Stimulated activated CD4-positive, alpha-beta T cell treated with anti-CD3 and anti-CD28 coated beads, TNF-alpha, amount 100 ng/mL, for 4 hours (primary cell): ENCODE results near the gene ABR.
A peak's percentile ranks its signal among the peaks of the same experiment; 100 is the strongest.
"Not testable (repeated sequence)": the region's sequence is repeated elsewhere in the genome, so short reads cannot be mapped to it uniquely, and the experiment has no call there.

Experiments
- DNase-seq, 3 experiments: peaks; one replicate each; pipeline ENCODE4 v3.0.0-alpha.2; 2020; ENCODE audit warnings: low read depth in 3 of 3

Gene ABR

GRCh38 chr17:1147664-1148063 lies 32.1 kb downstream of the ABR start:
- DNase-seq: no peak

GRCh38 chr17:1146561-1147265 lies 33.1 kb downstream of the ABR start:
- no peak for DNase-seq

GRCh38 chr17:1145311-1145986 lies 34.3 kb downstream of the ABR start:
- DNase-seq: no peak

DNA sequence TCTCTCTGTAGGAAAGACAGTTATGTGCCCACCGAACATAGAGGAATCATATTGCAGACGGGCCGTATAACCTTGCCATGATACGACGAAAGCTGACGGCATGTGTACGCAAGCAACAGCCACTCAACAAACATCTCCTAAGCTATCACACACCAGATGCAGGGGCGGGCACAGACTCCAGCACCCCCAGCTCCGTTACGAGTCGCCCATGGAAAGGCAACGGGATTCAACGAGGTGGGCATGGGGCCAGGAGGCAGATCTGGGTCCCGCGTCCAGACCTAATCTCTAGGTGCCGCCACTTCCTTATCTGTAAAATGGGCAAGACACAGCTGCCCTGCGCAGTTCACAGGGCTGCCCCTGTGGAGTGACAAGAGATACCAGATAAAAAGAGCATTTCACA lies 35.6 kb downstream of the ABR start:
- DNase-seq: no peak

GRCh38 chr17:1143573-1143972 lies 36.2 kb downstream of the ABR start:
- no peak for DNase-seq

DNA sequence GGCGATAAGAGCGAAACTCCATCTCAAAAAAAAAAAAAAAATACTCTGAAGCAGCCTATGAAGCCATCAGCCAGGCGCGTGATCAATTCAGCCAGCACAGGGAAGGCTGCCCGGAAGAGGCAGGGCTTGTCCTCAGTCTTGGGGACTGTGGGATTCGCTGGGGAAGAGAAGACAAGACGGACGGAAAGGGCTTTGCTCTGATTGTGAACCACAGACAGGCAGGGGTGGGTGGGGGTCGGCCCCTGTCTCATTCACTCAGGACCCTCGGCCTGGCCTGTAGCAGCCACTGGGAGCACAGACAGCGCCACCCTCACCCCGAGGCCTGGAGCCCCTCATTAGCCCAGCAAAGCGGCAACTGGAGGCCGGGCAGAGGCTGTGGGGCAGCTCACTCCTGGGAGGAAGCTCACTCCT lies 37.2 kb downstream of the ABR start:
- no peak for DNase-seq

DNA sequence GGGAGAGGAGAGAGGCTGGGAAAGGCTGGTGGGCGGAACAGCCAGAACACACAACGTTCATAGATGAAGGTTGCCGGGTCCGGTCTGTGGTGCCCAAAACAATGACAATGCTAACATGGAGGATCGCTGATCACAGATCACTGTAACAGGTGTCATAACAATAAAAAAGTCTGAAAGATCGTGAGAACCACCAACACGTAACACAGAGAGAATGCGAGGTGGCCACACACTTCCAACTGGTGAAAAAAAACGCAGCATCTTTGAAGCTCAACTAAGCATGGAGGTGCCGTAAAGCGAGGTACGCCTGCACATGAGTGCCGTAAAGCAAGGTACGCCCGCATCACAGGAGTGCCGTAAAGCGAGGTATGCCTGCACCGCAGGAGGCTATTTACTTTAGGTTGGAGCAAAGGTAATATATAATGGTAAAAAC lies 42.3 kb downstream of the ABR start:
- DNase-seq: no peak

DNA sequence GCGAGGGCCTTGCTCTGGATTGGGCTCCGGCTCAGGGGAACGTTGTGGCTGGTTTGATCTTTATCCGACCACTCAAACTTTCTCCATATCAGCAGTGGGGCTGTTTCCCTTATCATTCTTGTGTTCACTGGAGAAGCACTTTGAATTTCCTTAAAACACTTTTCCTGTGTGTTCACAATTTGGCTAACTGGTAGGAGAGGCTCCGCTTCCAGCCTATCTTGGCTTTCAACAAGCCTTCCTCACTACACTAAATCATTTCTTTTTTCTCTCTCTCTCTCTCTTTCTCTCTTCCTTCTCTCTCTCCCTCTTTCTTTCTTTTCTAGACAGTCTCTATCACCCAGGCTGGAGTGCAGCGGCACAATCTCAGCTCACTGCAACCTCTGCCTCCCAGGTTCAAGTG lies 43.0 kb downstream of the ABR start:
- no peak for DNase-seq

- no peak for DNase-seq
Measured at GRCh38 chr17:1134634-1135324, 45.0 kb downstream of the ABR start.

- DNase-seq: no peak
Measured at GRCh38 chr17:1130191-1130590, 49.6 kb downstream of the ABR start.

- DNase-seq: not testable (repeated sequence)
Measured at GRCh38 chr17:1128463-1128862, 51.3 kb downstream of the ABR start.

GRCh38 chr17:1126801-1127550 lies 52.8 kb downstream of the ABR start:
- no peak for DNase-seq

DNA sequence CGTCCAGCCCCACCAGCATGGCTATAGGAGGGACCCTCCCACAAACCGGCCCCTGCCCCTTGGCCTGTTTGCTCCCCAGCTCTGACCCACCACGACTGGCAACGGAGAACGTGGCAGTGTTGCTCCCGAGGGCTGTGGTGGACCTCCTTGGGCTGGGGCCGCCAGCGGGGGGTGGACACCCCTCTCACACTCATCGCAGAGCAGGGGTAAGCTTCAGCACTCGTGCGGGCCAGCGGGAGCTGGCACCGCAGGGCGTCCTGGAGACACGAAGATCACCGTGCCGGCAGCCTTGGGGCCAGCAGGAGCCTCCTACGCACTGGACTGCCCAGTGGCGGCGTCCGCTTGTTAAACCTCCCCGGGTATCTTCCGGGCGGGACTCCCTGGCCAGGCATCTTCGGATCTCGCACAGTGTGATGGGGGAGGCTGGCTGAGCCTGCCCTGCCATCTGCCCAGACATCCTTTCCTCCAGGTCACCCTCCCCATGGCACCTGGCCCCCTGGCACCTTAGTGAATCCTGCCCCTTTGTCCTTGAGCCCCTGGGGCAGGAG lies 53.5 kb downstream of the ABR start:
- no peak for DNase-seq

DNA sequence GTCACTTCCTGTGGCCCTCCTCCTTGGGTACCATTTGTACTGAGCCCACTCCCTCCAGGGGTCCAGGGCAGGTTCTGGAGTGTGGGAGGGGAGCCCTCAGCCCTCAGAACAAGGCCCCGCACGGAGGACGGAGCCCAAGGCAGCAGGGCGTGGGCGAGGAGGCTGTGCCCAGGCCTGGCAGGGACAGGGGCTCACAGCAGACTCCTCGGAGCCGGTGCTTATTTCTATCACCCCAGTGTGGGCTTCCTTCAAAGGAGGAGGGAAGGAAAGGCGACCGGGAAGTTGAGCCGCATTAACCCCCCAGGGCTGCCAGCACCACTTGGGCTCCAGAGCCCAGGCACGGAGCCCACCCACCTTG lies 54.0 kb downstream of the ABR start:
- no peak for DNase-seq

- no peak for DNase-seq
Measured at GRCh38 chr17:1124896-1125787, 54.6 kb downstream of the ABR start.

- no peak for DNase-seq
Measured at GRCh38 chr17:1123921-1124715, 55.7 kb downstream of the ABR start.

GRCh38 chr17:1123393-1123831 lies 56.4 kb downstream of the ABR start:
- no peak for DNase-seq

- DNase-seq: peak; percentile 72 to 77 (median 74)
Measured at GRCh38 chr17:1122533-1123392, 57.0 kb downstream of the ABR start.

DNA sequence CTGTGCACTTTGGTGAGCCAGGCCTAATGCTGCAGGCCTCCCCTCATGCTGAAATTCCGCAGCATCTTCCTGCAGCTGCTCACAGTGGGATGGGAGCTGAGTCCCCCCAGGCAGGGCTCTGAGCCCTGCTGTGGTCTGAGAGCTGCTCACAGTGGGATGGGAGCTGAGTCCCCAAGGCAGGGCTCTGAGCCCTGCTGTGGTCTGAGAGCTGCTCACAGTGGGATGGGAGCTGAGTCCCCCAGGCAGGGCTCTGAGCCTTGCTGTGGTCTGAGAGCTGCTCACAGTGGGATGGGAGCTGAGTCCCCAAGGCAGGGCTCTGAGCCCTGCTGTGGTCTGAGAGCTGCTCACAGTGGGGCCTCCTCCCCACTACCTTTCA lies 58.4 kb downstream of the ABR start:
- DNase-seq: not testable (repeated sequence)
